ENCODE data around the gene RPUSD1. TPM values are rescaled to one million over a fixed set of nuclear protein-coding genes. Genes with fewer than 3 reads are reported as not detected.

RPUSD1 gene
- total RNA-seq, 1 donor from 2014 or later, result 35.3 TPM

- Mint-ChIP-seq H3K9me3 (no peaks in the 10 kb centered on the region), H3K27me3 (peaks cover 8% of the 10 kb centered on the region), H3K4me3 (no peak overlapping the region), H3K36me3 (ENCODE audit: low read depth) (peaks cover 8% of the 10 kb centered on the region), H3K27ac (no peak overlapping the region), H3K4me1 (peaks cover 2% of the 10 kb centered on the region)
- intact Hi-C loops (cut with micrococcal nuclease), result loop anchor here (10.0 kb wide), 1 partner anchor 387 kb away; the partner anchor contains the start of gene NME4
- POLR2A ChIA-PET, result interaction anchor here (1.0 kb wide), 1 partner anchor 54 kb away, joined by 3 read pairs; no protein-coding TSS in a partner anchor
- CTCF ChIA-PET, result interaction anchor here (1.5 kb wide), 1 partner anchor 70 kb away, joined by 4 read pairs; no protein-coding TSS in a partner anchor
- DNase-seq, result no peak
- no peak for ATAC-seq (ENCODE audit: low read depth)
- no peak for TF ChIP-seq CTCF (IDR thresholded peaks at IDR 0.05)
Observed at GRCh38 chr16:782258-782657, 5.9 kb downstream of the RPUSD1 start.

DNA sequence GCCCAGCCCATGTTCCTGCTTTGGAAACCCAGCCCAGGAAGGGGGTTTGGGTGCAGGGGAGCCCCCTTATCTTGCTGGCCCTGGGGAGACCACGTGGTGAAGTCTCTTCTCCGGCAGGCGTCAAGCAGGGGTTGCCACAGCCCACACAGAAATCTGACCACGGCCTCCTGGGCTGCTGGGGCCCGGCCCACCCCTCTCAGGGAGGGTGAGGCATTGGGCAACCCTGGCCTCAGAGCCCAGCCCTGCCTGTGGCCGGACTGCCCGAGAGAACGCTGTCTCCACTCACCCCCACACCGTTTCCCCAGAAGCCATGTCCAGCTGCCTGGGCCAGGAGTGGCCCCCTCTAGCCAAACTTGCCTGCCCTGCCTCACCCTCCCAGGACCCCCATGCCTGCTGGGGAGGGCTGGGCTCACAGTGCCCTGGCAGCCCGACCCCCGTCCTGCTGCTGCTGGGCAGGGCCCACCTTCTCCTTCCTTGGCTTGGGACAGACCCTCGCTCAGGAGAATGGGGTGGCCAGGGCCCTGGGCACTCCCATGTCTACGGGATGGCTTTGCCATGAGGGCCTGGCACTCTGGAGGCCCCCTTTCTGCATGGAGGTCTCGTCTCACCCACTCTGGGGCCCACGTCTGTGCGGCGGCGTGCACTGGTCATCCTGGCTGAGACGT, 6.7 kb downstream of the RPUSD1 start:
- peaks cover 10% of the 10 kb centered on the region for H3K27me3 Mint-ChIP-seq
- CTCF ChIA-PET, result no interaction called here
- POLR2A ChIA-PET, result no interaction called here
- DNase-seq, result no peak
- no peaks in the 10 kb centered on the region for H3K4me1 Mint-ChIP-seq
- H3K36me3 Mint-ChIP-seq (ENCODE audit: low read depth), result peaks cover 6% of the 10 kb centered on the region
- H3K4me3 Mint-ChIP-seq, result no peak overlapping the region
- H3K27ac Mint-ChIP-seq, result no peak overlapping the region
- ATAC-seq (ENCODE audit: low read depth), result no peak
- TF ChIP-seq CTCF (IDR thresholded peaks at IDR 0.05), result no peak
- intact Hi-C loops (cut with micrococcal nuclease), result loop anchor here (10.0 kb wide), 1 partner anchor 387 kb away; the partner anchor contains the start of gene NME4
- H3K9me3 Mint-ChIP-seq, result no peaks in the 10 kb centered on the region

- ChIA-PET CTCF (no interaction called here), POLR2A (no interaction called here)
- intact Hi-C loops (cut with micrococcal nuclease), result loop anchor here (10.0 kb wide), 1 partner anchor 385 kb away; the partner anchor contains the start of gene NME4
- Mint-ChIP-seq H3K27ac (no peak overlapping the region), H3K4me1 (no peaks in the 10 kb centered on the region), H3K9me3 (no peaks in the 10 kb centered on the region), H3K36me3 (ENCODE audit: low read depth) (peaks cover 3% of the 10 kb centered on the region), H3K4me3 (no peak overlapping the region), H3K27me3 (peaks cover 10% of the 10 kb centered on the region)
- no peak for TF ChIP-seq CTCF (IDR thresholded peaks at IDR 0.05)
- ATAC-seq (ENCODE audit: low read depth) (no peak), DNase-seq (no peak)
Observed at GRCh38 chr16:780296-780695, 7.9 kb downstream of the RPUSD1 start.

DNA sequence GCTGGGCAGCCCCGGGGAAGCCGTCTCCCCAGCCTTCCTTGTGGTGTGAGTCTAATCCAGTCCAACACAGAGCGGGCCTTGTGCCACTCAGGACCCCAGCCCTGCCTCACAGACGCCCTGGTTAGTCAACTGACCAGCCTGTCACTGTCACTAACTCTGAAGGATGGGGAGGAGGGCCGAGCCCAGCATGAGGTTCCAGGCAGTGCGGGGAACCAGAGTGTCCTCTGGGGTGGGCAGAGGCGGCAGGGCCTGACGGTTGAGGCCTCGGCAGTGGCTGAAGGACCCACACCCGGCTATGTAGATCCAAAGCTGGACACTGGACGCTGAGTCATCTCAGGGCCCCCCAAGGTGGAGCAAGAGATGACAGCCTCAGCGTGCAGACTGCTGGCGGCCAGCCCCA, 8.6 kb downstream of the RPUSD1 start:
- H3K9me3 Mint-ChIP-seq, result no peaks in the 10 kb centered on the region
- H3K4me3 Mint-ChIP-seq, result no peak overlapping the region
- no peak for TF ChIP-seq CTCF (IDR thresholded peaks at IDR 0.05)
- no peak overlapping the region for H3K27ac Mint-ChIP-seq
- no peaks in the 10 kb centered on the region for H3K36me3 Mint-ChIP-seq (ENCODE audit: low read depth)
- intact Hi-C loops (cut with micrococcal nuclease), result no loop called here
- DNase-seq, result no peak
- peaks cover 10% of the 10 kb centered on the region for H3K27me3 Mint-ChIP-seq
- no peak for ATAC-seq (ENCODE audit: low read depth)
- no peaks in the 10 kb centered on the region for H3K4me1 Mint-ChIP-seq
- ChIA-PET CTCF (no interaction called here), POLR2A (interaction anchor here (0.5 kb wide), 1 partner anchor 479 kb away, joined by 4 read pairs; no protein-coding TSS in a partner anchor)

DNA sequence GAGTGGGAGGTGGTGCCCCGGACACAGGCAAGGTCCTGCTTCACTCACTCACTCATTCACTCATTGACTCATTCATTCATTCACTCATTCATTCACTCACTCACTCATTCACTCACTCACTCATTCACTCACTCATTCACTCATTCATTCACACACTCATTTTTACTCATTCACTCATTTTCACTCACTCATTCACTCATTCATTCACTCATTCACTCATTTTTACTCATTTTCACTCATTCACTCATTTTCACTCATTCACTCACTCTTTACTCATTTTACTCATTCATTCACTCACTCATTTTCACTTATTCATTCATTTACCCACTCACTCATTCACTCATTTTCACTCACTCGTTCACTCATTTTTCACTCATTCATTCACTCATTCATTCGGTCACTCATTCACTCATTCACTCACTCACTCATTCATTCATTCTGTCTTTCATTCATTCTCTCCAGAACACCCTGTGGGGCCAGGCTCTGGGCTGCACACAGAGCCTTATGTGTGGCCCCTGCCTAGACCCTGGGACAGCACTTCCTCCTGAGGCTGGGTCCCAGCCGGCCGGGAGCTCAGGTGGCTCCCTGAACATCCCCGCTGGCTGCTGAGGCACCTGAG, 9.2 kb downstream of the RPUSD1 start:
- H3K4me1 Mint-ChIP-seq, result no peaks in the 10 kb centered on the region
- H3K9me3 Mint-ChIP-seq, result no peaks in the 10 kb centered on the region
- ChIA-PET POLR2A (interaction anchor here (0.5 kb wide), 1 partner anchor 480 kb away, joined by 4 read pairs; no protein-coding TSS in a partner anchor), CTCF (no interaction called here)
- ATAC-seq (ENCODE audit: low read depth), result no peak
- H3K27ac Mint-ChIP-seq, result no peak overlapping the region
- no peak for TF ChIP-seq CTCF (IDR thresholded peaks at IDR 0.05)
- no peaks in the 10 kb centered on the region for H3K36me3 Mint-ChIP-seq (ENCODE audit: low read depth)
- intact Hi-C loops (cut with micrococcal nuclease), result no loop called here
- DNase-seq, result no peak
- H3K4me3 Mint-ChIP-seq, result no peak overlapping the region
- H3K27me3 Mint-ChIP-seq, result peaks cover 10% of the 10 kb centered on the region

Measured in activated B cell treated with CpG ODN at 0.5 μM for 24 hours (primary cell).